Activated naive CD4-positive, alpha-beta T cell treated with anti-CD3 and anti-CD28 coated beads, Interleukin-2, amount 50 U/mL, for 24 hours (primary cell): ENCODE results near the gene PRICKLE2.

Experiments
- H3K27ac Mint-ChIP-seq: one replicate; pipeline ENCODE4 v1.8.0; 2021; ENCODE audit warnings: mild to moderate bottlenecking, mixed read lengths
- H3K27me3 Mint-ChIP-seq: one replicate; pipeline ENCODE4 v1.8.0; 2021; ENCODE audit warnings: mixed read lengths
- H3K36me3 Mint-ChIP-seq: one replicate; pipeline ENCODE4 v1.8.0; 2021; ENCODE audit warnings: mixed read lengths
- H3K4me1 Mint-ChIP-seq: one replicate; pipeline ENCODE4 v1.8.0; 2021; ENCODE audit warnings: mixed read lengths
- H3K4me3 Mint-ChIP-seq: one replicate; pipeline ENCODE4 v1.8.0; 2021; ENCODE audit warnings: mild to moderate bottlenecking, mixed read lengths
- H3K9me3 Mint-ChIP-seq: one replicate; pipeline ENCODE4 v1.8.0; 2021; ENCODE audit warnings: mixed read lengths

The PRICKLE2 gene

DNA sequence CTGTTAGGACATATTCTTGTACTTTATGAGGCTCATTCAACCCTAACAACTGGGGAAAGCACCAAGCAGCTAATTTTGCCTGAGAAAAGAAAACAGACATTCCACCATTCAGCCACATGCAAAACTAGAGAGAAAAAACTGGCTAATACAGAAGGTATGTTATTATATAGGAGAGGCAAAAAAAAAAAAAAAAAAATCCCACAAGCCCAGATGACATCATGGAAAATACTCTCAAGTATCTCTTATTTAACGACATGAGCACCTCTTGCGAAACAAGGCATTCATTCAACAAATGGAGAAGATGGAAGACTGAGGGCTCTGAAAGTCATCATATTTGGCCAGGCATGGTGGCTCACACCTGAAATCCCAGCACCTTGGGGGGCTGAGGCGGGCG, 61.5 kb downstream of the PRICKLE2 start:
- Mint-ChIP-seq H3K36me3 (no peaks in the 10 kb centered on the region), H3K4me3 (no peak overlapping the region), H3K27me3 (peaks cover 1% of the 10 kb centered on the region), H3K27ac (no peak overlapping the region), H3K4me1 (no peaks in the 10 kb centered on the region), H3K9me3 (no peaks in the 10 kb centered on the region)

DNA sequence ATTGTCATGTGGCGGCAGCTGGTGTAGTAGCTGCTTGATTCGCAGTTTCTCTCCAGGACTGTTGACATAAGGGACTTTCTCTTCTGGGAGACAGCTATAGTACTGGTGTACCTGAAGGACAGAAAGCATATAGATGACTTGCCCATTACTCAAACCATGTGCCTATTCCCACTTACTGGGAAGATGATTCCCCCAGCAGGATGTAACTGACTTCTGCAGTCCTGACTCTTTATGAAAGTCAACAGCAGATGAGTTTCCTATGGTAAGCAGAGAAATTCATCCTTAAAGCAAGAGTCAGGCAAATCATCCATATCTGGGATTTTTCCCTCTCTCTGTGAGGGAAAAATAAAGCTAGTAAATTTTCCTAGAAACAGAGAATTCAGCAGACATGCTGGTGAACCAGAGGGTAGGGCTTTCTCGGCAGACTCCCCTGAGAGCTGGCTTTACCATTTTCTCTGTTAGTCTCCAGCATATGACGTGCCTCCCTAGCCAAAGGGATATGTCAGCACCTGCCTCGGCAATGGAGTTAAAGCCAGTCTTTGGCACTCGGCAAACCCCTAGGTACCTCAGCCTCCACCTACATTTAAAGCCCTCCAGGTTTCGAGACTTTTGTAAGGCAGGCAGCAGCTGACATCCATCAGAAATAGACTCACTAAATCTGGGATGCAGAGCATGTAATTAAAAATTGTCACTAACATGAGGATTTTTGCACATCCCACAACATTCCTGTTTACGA, 62.1 kb downstream of the PRICKLE2 start:
- Mint-ChIP-seq H3K4me1 (no peaks in the 10 kb centered on the region), H3K9me3 (no peaks in the 10 kb centered on the region), H3K4me3 (no peak overlapping the region), H3K36me3 (no peaks in the 10 kb centered on the region), H3K27ac (no peak overlapping the region), H3K27me3 (peaks cover 1% of the 10 kb centered on the region)

DNA sequence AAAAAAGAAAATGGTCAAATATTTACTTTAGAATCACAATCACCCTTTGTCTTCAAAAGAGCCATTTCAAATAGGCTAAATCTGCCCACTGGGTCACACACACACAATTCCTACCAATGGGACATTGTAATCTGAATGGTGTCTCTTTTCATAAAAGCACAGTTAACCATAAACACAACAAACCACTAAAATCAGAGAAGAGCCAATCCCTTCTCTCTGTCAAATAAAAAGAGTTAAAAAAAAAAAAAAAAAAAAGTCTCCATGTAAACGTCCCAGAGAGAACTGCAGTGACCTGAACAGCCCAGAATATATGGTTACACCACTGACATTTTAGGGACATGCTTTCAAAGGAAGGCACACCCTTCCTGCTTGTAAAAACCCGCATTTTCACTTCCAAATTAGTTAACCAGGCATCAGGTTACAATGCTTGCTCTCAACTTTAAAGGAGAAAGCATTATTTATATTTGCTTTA, 63.7 kb downstream of the PRICKLE2 start:
- peaks cover 1% of the 10 kb centered on the region for H3K27me3 Mint-ChIP-seq
- H3K4me1 Mint-ChIP-seq, result no peaks in the 10 kb centered on the region
- H3K36me3 Mint-ChIP-seq, result no peaks in the 10 kb centered on the region
- H3K4me3 Mint-ChIP-seq, result no peak overlapping the region
- H3K27ac Mint-ChIP-seq, result no peak overlapping the region
- no peaks in the 10 kb centered on the region for H3K9me3 Mint-ChIP-seq

DNA sequence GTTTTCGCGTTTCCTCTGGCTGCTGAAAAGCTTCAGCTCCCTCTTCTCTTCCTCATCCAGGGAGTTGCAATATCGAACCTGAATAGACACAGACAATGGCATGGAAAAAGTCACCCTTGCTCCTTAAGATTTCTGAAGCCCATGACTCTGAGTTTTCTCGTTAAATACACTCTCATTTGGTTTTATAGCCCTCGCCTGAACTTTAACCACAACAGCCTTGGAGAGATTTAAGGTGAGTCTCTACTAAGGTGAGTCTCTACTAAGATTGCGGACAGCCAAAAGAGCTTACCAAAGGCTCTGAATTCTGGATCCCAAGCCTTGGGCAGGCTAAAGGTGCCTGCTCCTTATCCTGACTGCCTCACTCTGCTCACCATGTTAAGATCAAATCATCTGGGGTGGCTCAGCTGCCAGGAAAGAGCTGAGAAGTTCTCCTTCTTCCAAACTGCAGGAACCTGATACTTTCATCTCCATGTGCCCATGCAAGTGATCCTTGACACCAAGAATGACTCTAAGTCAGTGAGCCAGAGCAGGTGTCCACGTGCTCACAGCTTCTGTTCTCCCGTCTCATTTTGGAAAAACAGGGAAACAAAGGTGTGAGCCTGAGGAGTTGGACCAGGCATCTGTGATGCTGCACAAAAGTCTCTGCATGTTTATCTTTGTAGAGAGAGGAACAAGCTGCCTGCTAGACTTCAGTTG, 65.1 kb downstream of the PRICKLE2 start:
- Mint-ChIP-seq H3K36me3 (no peaks in the 10 kb centered on the region), H3K27me3 (peaks cover 1% of the 10 kb centered on the region), H3K27ac (no peak overlapping the region), H3K4me1 (no peaks in the 10 kb centered on the region), H3K9me3 (no peaks in the 10 kb centered on the region), H3K4me3 (no peak overlapping the region)

DNA sequence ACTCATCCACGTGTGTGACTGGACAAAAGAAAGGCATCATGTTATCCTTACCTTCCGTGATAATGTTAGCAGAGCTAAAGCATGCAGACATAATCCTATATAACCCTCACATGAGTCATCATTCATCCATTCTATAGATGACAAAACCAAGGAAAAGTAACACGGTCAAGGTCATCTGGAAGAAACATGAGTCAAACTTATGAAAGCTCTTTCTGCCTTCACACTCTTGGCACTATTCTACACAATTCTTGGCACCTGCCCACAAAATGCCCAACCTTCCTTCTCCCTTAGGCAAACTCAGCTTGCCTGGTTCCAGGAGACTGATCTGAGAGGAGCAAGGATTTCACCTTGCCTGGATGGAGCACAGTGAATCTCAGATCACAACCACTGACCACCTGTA, 66.9 kb downstream of the PRICKLE2 start:
- no peak overlapping the region for H3K4me3 Mint-ChIP-seq
- peaks cover 4% of the 10 kb centered on the region for H3K27me3 Mint-ChIP-seq
- H3K9me3 Mint-ChIP-seq, result no peaks in the 10 kb centered on the region
- no peaks in the 10 kb centered on the region for H3K4me1 Mint-ChIP-seq
- no peak overlapping the region for H3K27ac Mint-ChIP-seq
- H3K36me3 Mint-ChIP-seq, result no peaks in the 10 kb centered on the region

DNA sequence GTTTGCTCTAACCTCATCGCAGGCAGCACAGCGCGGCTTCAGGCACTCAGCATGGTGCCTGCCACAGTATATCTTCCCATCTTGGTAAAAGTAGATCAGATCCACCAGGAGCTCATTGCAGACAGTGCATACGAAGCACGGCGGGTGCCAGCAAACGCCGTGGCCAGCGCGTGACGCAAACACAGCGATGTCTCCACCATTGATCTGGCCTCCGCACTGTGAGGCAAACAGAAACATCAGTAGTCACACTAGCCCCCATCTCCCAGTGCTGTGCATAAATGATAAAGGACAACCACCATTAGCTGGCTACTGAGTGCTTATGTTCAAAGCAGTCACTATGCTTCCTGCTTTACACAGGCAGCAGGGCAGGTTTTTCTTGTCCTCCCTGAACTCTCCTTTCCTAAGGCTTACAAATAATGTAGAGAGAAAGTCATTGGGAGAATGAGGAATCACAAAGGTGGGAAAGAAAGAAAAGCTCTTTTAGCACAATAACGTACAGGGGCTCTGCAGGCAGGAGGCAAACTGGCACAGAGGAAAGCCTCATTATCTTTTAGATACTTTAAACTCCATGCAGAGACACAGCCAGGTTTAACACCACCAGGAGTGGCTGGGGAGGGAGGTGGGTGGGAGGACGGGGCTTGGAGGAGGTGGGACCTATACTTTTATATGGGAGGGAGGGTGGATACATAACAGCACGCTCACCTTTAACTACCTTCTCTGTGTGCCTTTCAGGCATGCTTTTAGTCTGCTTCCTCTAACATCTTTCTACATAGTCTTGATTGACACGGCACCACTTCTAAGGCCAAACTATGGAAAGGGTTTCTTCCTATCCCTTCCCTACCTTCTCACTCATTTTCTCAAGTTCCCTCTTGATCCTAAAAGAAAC, 67.9 kb downstream of the PRICKLE2 start:
- no peak overlapping the region for H3K4me3 Mint-ChIP-seq
- H3K9me3 Mint-ChIP-seq, result no peaks in the 10 kb centered on the region
- peaks cover 4% of the 10 kb centered on the region for H3K27me3 Mint-ChIP-seq
- H3K27ac Mint-ChIP-seq, result no peak overlapping the region
- H3K36me3 Mint-ChIP-seq, result no peaks in the 10 kb centered on the region
- no peaks in the 10 kb centered on the region for H3K4me1 Mint-ChIP-seq

DNA sequence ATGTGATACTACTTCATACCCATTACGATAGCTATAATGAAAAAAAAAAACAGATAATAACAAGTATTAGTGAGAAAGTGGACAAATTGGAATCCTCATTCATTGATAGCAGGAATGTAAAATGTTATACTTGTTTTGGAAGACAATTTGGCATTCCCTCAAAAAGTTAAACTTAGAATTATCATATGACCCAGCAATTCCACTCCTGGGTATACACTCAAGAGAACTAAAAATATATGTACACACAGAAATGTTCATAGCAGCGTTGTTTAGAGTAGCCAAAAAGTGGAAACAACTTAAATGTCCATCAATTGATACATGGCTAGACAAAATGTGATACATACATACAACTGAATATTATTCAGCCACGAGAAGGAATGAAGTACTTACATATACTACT, 69.9 kb downstream of the PRICKLE2 start:
- no peak overlapping the region for H3K27ac Mint-ChIP-seq
- H3K27me3 Mint-ChIP-seq, result peaks cover 6% of the 10 kb centered on the region
- H3K36me3 Mint-ChIP-seq, result no peaks in the 10 kb centered on the region
- H3K4me3 Mint-ChIP-seq, result no peak overlapping the region
- H3K9me3 Mint-ChIP-seq, result no peaks in the 10 kb centered on the region
- H3K4me1 Mint-ChIP-seq, result no peaks in the 10 kb centered on the region

DNA sequence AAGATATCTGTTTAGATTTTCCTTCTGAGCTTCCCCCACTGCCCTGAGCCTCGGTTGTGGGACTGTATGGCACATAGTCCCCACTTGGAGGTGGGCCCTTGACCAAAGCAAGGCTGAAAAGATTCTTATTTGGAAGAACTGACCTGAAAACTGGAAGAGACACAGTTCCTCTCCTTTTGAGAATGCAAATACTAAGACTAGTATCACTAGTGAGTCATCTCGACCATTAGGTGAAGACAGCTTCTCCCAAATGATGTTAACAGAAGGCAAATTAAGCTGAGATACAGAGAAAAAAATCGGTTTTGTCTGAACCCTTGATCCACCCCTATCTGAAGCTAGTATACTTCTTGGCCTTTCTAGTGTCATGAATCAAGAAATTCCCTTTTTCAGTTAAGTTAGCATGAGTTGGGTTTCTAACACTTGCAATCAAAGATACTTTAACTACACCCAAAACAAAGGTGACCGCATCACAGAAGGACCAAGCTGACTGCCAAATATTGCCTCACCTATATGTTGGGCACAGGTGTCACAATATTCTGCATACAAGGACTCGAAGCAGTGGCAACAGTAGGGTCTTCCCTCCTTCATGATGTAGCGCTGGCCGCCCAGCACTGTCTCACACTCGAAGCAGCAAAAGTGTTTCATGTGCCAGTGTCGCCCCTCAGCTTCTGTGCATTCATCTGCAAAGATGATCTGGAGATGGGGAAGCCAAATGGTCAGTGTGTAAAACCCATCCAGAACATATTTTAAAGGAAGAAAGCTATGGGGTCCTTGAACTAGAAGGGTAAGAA, 72.4 kb downstream of the PRICKLE2 start:
- Mint-ChIP-seq H3K4me1 (no peaks in the 10 kb centered on the region), H3K36me3 (no peaks in the 10 kb centered on the region), H3K27ac (no peak overlapping the region), H3K27me3 (peaks cover 6% of the 10 kb centered on the region), H3K9me3 (no peaks in the 10 kb centered on the region), H3K4me3 (no peak overlapping the region)

DNA sequence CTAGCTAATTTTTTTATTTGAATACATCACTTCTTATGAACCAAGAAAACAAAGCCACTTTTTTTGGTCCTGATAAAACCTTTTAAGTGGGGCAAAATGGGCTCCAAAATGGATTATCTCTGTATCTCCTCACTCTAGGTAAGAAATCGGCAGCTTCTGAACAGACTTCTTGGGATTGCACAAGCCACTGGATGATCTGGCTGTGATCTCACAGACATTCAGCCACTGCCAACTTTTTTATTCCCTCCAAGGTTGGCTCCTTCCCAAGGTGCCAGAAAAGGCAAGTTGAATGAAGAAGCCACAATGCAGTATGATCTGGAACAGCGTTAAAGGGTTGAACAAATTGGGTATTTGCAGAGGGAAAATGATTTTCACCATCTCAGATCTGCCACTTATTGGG, 73.2 kb downstream of the PRICKLE2 start:
- Mint-ChIP-seq H3K4me3 (no peak overlapping the region), H3K4me1 (no peaks in the 10 kb centered on the region), H3K36me3 (no peaks in the 10 kb centered on the region), H3K9me3 (no peaks in the 10 kb centered on the region), H3K27me3 (peaks cover 6% of the 10 kb centered on the region), H3K27ac (no peak overlapping the region)

DNA sequence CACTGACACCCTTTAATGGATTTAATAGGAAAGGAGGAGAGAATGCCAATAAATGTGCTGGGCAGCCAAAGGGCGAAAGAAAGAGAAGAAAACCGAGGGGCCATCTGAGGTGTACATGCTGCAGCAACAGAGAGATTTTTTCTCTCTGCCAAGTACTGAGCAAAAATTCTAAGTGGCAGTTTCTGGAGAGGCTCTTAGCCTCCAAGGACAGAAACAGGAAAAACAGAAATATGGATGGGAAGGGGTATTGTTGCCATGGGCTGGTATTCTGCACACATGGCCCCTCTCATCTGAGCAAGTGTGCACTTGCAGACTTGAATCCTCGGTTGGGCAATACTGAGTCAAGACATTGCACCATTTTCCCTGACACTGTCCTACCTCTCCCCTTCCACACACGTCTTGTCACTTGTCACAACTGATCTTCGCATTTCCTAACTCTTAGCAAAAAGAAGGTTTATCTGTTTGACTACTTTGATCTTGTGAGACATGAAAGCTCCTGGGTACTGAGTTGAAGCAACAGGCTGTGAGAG, 73.9 kb downstream of the PRICKLE2 start:
- Mint-ChIP-seq H3K27ac (no peak overlapping the region), H3K27me3 (peaks cover 6% of the 10 kb centered on the region), H3K4me3 (no peak overlapping the region), H3K9me3 (no peaks in the 10 kb centered on the region), H3K4me1 (no peaks in the 10 kb centered on the region), H3K36me3 (no peaks in the 10 kb centered on the region)

DNA sequence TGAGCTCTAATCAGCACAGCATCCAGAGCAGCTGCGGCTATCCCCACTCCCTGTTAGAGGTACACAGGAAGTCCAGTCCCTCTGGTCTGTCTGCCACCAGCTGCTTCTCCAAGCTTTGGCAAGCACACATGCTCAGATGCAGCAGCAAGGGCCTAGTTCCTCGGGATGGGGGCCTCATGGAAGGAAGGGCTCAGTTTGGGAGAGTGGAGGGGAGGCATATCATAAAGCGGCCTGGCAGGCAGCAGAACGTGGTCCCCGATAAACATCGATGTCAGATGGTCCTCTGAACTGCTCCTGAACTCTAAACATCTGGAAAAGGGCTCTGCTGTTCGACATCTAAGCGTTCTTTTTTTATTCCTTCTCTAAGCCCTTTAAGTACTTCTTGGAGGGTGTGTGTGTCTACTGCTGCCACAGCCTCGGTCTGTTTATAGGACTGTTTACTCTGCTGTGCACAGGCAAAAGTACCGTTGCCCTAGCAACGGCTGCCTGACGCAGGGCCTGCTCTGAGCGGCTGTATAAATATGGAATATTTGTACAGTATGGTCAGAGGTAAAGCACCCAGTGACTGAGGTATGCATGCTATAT, 74.6 kb downstream of the PRICKLE2 start:
- Mint-ChIP-seq H3K27ac (no peak overlapping the region), H3K9me3 (no peaks in the 10 kb centered on the region), H3K4me3 (no peak overlapping the region), H3K4me1 (no peaks in the 10 kb centered on the region), H3K27me3 (peaks cover 6% of the 10 kb centered on the region), H3K36me3 (no peaks in the 10 kb centered on the region)

DNA sequence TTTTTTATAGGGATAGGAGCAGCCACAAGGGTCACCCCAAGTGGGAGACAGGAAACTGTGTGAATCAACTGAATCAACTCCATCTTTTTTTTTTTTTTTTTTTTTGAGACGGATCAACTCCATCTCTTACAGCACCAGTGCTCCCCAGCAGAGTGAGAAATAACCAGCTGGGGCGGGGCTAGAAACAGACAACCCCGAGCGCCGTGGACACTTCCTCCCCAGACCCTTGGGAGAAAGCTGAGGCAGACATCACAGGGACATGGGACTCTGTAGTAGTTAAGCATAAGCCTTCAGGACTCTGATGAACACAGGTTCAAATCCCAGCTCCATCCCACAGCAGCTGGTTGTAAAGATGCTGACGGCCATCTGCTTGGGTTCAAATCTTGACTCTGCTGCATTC, 75.4 kb downstream of the PRICKLE2 start:
- Mint-ChIP-seq H3K36me3 (no peaks in the 10 kb centered on the region), H3K27ac (no peak overlapping the region), H3K4me1 (no peaks in the 10 kb centered on the region)

DNA sequence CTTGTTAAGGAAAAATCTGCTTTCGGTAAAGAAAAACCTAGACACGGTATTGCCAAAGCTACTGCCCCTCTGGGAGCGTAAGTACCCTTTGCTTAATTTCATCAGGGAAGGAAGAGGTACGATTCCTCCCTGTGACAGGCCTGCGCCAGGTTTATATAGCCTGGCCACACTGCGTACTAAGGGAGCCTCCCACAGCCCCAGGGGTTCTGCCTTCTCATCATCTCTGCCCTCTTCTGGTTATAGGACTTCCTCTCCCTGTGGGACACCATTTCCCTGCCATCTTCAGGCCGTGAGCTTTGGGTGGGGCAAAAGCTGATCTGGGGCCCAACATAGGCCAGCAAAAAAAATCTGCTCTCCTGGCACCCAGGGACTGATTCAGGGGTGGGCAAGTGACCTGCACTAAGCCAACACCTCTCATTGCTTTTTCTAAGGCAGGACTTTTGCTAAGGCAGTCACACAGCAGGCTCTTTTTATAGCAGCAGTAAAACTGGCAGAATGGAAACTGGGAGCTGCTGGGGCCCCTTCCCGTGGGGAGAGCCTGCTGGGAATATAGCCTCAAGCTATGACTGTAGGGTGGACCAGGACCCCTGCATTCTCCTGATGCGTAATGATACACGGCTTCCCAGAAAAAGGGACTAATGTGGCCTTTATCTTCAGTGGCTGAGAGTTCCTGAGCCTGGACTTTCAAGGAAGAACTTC, 76.2 kb downstream of the PRICKLE2 start:
- Mint-ChIP-seq H3K27ac (no peak overlapping the region), H3K4me3 (no peak overlapping the region), H3K36me3 (no peaks in the 10 kb centered on the region), H3K27me3 (peaks cover 6% of the 10 kb centered on the region), H3K4me1 (no peaks in the 10 kb centered on the region), H3K9me3 (no peaks in the 10 kb centered on the region)

More for the DNA sequence above, 75.4 kb downstream of the PRICKLE2 start:
- peaks cover 6% of the 10 kb centered on the region for H3K27me3 Mint-ChIP-seq
- H3K9me3 Mint-ChIP-seq, result no peaks in the 10 kb centered on the region
- H3K4me3 Mint-ChIP-seq, result no peak overlapping the region

DNA sequence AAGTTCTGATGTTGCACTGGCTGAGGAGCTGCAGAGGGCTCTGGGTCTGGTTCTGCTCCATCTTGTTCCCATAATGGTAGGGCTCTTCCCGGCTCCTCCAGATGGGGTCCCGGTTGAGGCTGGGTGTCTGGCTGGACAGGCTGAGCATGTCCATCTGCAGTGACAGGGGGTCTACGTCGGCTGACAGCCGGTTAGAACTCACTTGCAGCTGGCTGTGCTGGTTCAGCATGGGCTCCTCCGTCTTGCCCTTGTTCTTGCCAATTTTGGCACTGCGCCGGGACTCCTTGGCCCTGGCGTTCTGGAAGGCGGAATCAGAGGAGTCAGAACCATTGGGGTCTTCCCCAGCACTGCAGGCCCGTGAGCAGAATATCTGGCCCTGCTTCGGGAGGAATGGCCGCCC, 78.1 kb downstream of the PRICKLE2 start:
- H3K27me3 Mint-ChIP-seq, result peaks cover 3% of the 10 kb centered on the region
- no peak overlapping the region for H3K27ac Mint-ChIP-seq
- no peaks in the 10 kb centered on the region for H3K36me3 Mint-ChIP-seq
- no peaks in the 10 kb centered on the region for H3K4me1 Mint-ChIP-seq
- H3K9me3 Mint-ChIP-seq, result no peaks in the 10 kb centered on the region
- no peak overlapping the region for H3K4me3 Mint-ChIP-seq
